Gastrocnemius medialis (tissue), 4 donors: ENCODE data around the gene GNB1L. TPM values are rescaled to one million over a fixed set of nuclear protein-coding genes. Genes with fewer than 3 reads are reported as not detected.
A peak's percentile ranks its signal among the peaks of the same experiment; 100 is the strongest.

ENCODE experiments used
- ATAC-seq, 2 donors: fragments of 150-250 bp; one replicate each; pipeline ENCODE4 v1.9.1; 2016
- DNase-seq, 2 donors: peaks; one replicate each; pipeline ENCODE4 v3.0.0-alpha.2; 2019
- H3K27ac ChIP-seq, 4 donors: fragments of 200-600 bp; sonication (generic); 1 replicate in 1 of 4; 2 replicates in 3 of 4; pipeline ENCODE4 v1.5.1; 2016 to 2018; ENCODE audit warnings: mild to moderate bottlenecking in 2 of 4, moderate library complexity in 1 of 4
- H3K27me3 ChIP-seq, 3 donors: fragments of 200-600 bp; sonication (generic) in 2 of 3; 1 replicate in 1 of 3; 2 replicates in 2 of 3; pipeline versions ENCODE4 v1.5.1 to v1.6.0; 2016 to 2019; ENCODE audit warnings: mild to moderate bottlenecking in 1 of 3, moderate library complexity in 1 of 3
- H3K36me3 ChIP-seq, 2 donors: fragments of 200-600 bp; sonication (generic) in 1 of 2; one replicate each; pipeline ENCODE4 v1.5.1; 2017 to 2018
- H3K4me1 ChIP-seq, 2 donors: fragments of 200-600 bp; sonication (generic) in 1 of 2; one replicate each; pipeline ENCODE4 v1.5.1; 2016 to 2017; ENCODE audit warnings: mild to moderate bottlenecking in 2 of 2
- H3K4me3 ChIP-seq, 4 donors: fragments of 200-600 bp; sonication (generic) in 3 of 4; 1 replicate in 1 of 4; 2 replicates in 3 of 4; pipeline ENCODE4 v1.5.1; 2016 to 2019; ENCODE audit warnings: mild to moderate bottlenecking in 2 of 4
- H3K9me3 ChIP-seq, 3 donors: fragments of 200-600 bp; sonication (generic) in 2 of 3; 1 replicate in 1 of 3; 2 replicates in 2 of 3; pipeline ENCODE4 v1.5.1; 2016 to 2019
- CTCF ChIP-seq, 5 experiments: fragments of 450-650 bp in 3 of 5; fragments of 200-600 bp in 2 of 5; sonication (generic) in 2 of 5; IDR thresholded peaks in 4 of 5; conservative IDR thresholded peaks in 1 of 5; 1 replicate in 4 of 5; 2 replicates in 1 of 5; pipeline ENCODE4 v1.5.1; 2016 to 2019; ENCODE audit warnings: antibody characterized with exemption in 5 of 5, mild to moderate bottlenecking in 3 of 5, moderate library complexity in 3 of 5
- POLR2A ChIP-seq, 2 donors: fragments of 450-650 bp; IDR thresholded peaks; one replicate each; pipeline ENCODE4 v1.6.1; 2017; ENCODE audit warnings: antibody characterized with exemption in 2 of 2, mild to moderate bottlenecking in 2 of 2, moderate library complexity in 2 of 2
- in situ Hi-C, 4 donors: fragments of 200-750 bp; cut with MboI; loops; one replicate each; pipeline versions ENCODE4 v1.15.0 to v1.8.0; 2017; ENCODE audit warnings: low sequenced_read_pairs in 4 of 4
- intact Hi-C: fragments of 100-400 bp; cut with DNase I; formaldehyde crosslinking; loops from one replicate; pipeline ENCODE4 v1.15.1; 2023; ENCODE audit warnings: low total_unique reads
- total RNA-seq, 4 donors: library from RNA; depleted of rRNA; stranded (reverse); fragments of >200 nt; gene quantifications; one replicate each; pipeline versions ENCODE4 v1.1.0 to v1.2.3, GENCODE V29; 2016

The GNB1L gene
- total RNA-seq, 4 donors from 2014 or later, result 4.4 to 9.6 (median 6.7) TPM

- Histone ChIP-seq H3K9me3 (no peaks in the 10 kb centered on the region), H3K4me1 (peaks cover 0 to 4% of the 10 kb centered on the region in 2 donors), H3K27ac (peak overlapping the region; percentile 79 to 81 (median 80)), H3K27me3 (peaks cover 15 to 41% (median 16%) of the 10 kb centered on the region in 3 donors), H3K4me3 (peak overlapping the region; percentile 51 to 54 (median 53)), H3K36me3 (no peaks in the 10 kb centered on the region)
- intact Hi-C loops (no loop called here), in situ Hi-C loops (no loop called here)
- DNase-seq, result no peak
- peak; percentile 25 to 35 for ATAC-seq
- TF ChIP-seq POLR2A (IDR thresholded peaks at IDR 0.05) (no peak), CTCF (IDR thresholded peaks at IDR 0.05 in 4 of 5, conservative IDR thresholded peaks at IDR 0.05 in 1 of 5) (no peak)
These were observed 93.5 kb downstream of the GNB1L start for GRCh38 chr22:19760951-19761724.

GRCh38 chr22:19760058-19760950 is 94.4 kb downstream of the GNB1L start, which contains the start of gene TBX1:
Gene TBX1 (plus strand): TSS chr22:19760778. CDS start chr22:19760844, 66 bp downstream.
- peaks cover 4% of the 10 kb centered on the region in 2 donors for H3K4me1 ChIP-seq
- H3K27ac ChIP-seq, result peak within 1 kb of the TSS; percentile 79 to 81 (median 80)
- ATAC-seq (peak; percentile 19 to 50), DNase-seq (no peak)
- in situ Hi-C loops, result no loop called here
- intact Hi-C loops, result no loop called here
- peaks cover 23 to 44% (median 24%) of the 10 kb centered on the region in 3 donors for H3K27me3 ChIP-seq
- H3K36me3 ChIP-seq, result no peaks in the 10 kb centered on the region
- H3K9me3 ChIP-seq, result no peaks in the 10 kb centered on the region
- peak within 1 kb of the TSS; percentile 51 to 54 (median 53) for H3K4me3 ChIP-seq
- TF ChIP-seq POLR2A (IDR thresholded peaks at IDR 0.05) (peak; percentile 72 to 78), CTCF (IDR thresholded peaks at IDR 0.05 in 4 of 5, conservative IDR thresholded peaks at IDR 0.05 in 1 of 5) (no peak)

- Histone ChIP-seq H3K4me3 (no peak overlapping the region), H3K36me3 (no peaks in the 10 kb centered on the region), H3K27me3 (peaks cover 28 to 49% (median 32%) of the 10 kb centered on the region in 3 donors), H3K9me3 (no peaks in the 10 kb centered on the region), H3K27ac (no peak overlapping the region), H3K4me1 (peaks cover 4% of the 10 kb centered on the region in 2 donors)
- ATAC-seq (no peak), DNase-seq (no peak)
- in situ Hi-C loops (no loop called here), intact Hi-C loops (no loop called here)
- TF ChIP-seq POLR2A (IDR thresholded peaks at IDR 0.05) (no peak), CTCF (IDR thresholded peaks at IDR 0.05 in 4 of 5, conservative IDR thresholded peaks at IDR 0.05 in 1 of 5) (no peak)
These were observed 95.1 kb downstream of the GNB1L start for GRCh38 chr22:19759427-19760057.

DNA sequence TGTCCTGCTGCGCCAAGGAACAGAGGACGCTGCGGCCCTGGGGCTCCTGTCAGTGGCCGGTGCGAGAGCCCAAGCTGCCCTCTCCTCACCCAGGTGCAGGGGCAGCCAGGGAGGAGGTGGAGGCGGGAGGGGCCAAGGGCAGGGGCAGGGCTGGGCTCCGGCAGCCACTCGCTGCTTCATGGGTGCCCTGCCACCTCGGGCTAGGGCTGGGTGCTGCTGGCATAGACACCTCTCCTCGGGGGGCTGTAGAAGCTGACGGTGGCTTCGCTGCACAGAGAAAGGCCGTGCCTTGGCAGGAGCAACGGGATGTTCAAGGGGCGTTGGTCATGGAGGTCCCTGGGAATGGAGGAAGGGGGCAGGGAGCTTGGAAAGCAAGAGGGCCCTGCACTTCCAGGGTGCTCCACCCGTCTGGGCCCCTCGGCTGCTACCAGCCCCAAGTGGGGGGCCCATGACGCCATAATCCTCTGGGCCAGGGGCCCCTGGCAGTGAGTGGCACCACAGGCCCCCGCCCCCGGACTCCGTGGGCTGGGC is 95.7 kb downstream of the GNB1L start:
- Histone ChIP-seq H3K9me3 (no peaks in the 10 kb centered on the region), H3K36me3 (no peaks in the 10 kb centered on the region), H3K4me3 (no peak overlapping the region), H3K27ac (no peak overlapping the region), H3K4me1 (peaks cover 4% of the 10 kb centered on the region in 2 donors), H3K27me3 (peaks cover 32 to 50% (median 37%) of the 10 kb centered on the region in 3 donors)
- no peak for TF ChIP-seq CTCF (IDR thresholded peaks at IDR 0.05 in 4 of 5, conservative IDR thresholded peaks at IDR 0.05 in 1 of 5)
- TF ChIP-seq POLR2A (IDR thresholded peaks at IDR 0.05), result no peak
- intact Hi-C loops (no loop called here), in situ Hi-C loops (no loop called here)
- DNase-seq, result no peak
- ATAC-seq, result no peak
